Fibroblast of lung (primary cell): ENCODE measurements around the gene PMF1. TPM values are rescaled to one million over a fixed set of nuclear protein-coding genes. Genes with fewer than 3 reads are reported as not detected.

Source experiments
- DNase-seq, 2 donors: peaks; one replicate each; pipeline versions ENCODE4 v3.0.0 to v3.0.0-alpha.2; 2010; ENCODE audit warnings: low read depth in 2 of 2
- H2AFZ ChIP-seq: 2 replicates; pipeline ENCODE4 v1.5.1; 2012; ENCODE audit warnings: low read length, control low read depth, inconsistent platforms
- H3K27ac ChIP-seq: 2 replicates; pipeline ENCODE4 v1.5.1; 2011; ENCODE audit warnings: low read length, control low read depth; ENCODE audit not compliant: insufficient read depth
- H3K27me3 ChIP-seq: 2 replicates; pipeline ENCODE4 v1.5.1; 2011; ENCODE audit warnings: mild to moderate bottlenecking, low read length; ENCODE audit not compliant: control insufficient read depth, insufficient read depth
- H3K36me3 ChIP-seq: 2 replicates; pipeline ENCODE4 v1.5.1; 2011; ENCODE audit warnings: low read length; ENCODE audit not compliant: control insufficient read depth, insufficient read depth
- H3K4me1 ChIP-seq: 2 replicates; pipeline ENCODE4 v1.5.1; 2011; ENCODE audit warnings: low read length; ENCODE audit not compliant: control insufficient read depth, insufficient read depth; ENCODE audit errors: extremely low read depth
- H3K4me2 ChIP-seq: 2 replicates; pipeline ENCODE4 v1.5.1; 2011; ENCODE audit warnings: low read length, control low read depth; ENCODE audit not compliant: insufficient read depth; ENCODE audit errors: extremely low read depth
- H3K4me3 ChIP-seq, 4 experiments: fragments of 200-600 bp in 1 of 4; sonication (generic) in 1 of 4; replicated peaks in 1 of 4; 2 replicates each; pipeline ENCODE4 v1.5.1; 2011 to 2016; ENCODE audit warnings: low read length in 4 of 4, low read depth in 3 of 4, mild to moderate bottlenecking in 3 of 4, control low read depth in 2 of 4, inconsistent platforms in 1 of 4, mixed read lengths in 1 of 4; ENCODE audit not compliant: insufficient read depth in 1 of 4; ENCODE audit errors: control extremely low read depth in 1 of 4
- H3K79me2 ChIP-seq: 2 replicates; pipeline ENCODE4 v1.5.1; 2012; ENCODE audit warnings: mild to moderate bottlenecking, low read length, inconsistent platforms; ENCODE audit not compliant: control insufficient read depth, insufficient read depth
- H3K9ac ChIP-seq: 2 replicates; pipeline ENCODE4 v1.5.1; 2011; ENCODE audit warnings: mild to moderate bottlenecking, low read length, control low read depth; ENCODE audit not compliant: insufficient read depth
- H3K9me3 ChIP-seq: 2 replicates; pipeline ENCODE4 v1.5.1; 2012; ENCODE audit warnings: low read depth, low read length; ENCODE audit not compliant: control insufficient read depth, insufficient read depth
- H4K20me1 ChIP-seq: 2 replicates; pipeline ENCODE4 v1.5.1; 2011; ENCODE audit warnings: low read length; ENCODE audit not compliant: control insufficient read depth, insufficient read depth; ENCODE audit errors: extremely low read depth
- CTCF ChIP-seq, 2 donors: IDR thresholded peaks in 1 of 2; conservative IDR thresholded peaks in 1 of 2; 1 replicate in 1 of 2; 2 replicates in 1 of 2; pipeline ENCODE4 v1.5.1; 2011 to 2012; ENCODE audit warnings: low read length in 2 of 2, control low read depth in 1 of 2, inconsistent platforms in 1 of 2, low read depth in 1 of 2, mild to moderate bottlenecking in 1 of 2
- EZH2 ChIP-seq: IDR thresholded peaks from 2 replicates; pipeline ENCODE4 v1.5.1; 2012; ENCODE audit warnings: low read length, control low read depth, mild to moderate bottlenecking; ENCODE audit errors: missing control alignments
- polyA plus RNA-seq, 2 donors: library from polyadenylated mRNA; depleted of rRNA in 1 of 2; stranded (reverse) in 1 of 2; unstranded in 1 of 2; fragments of >200 nt; gene quantifications; 2 replicates each; pipeline ENCODE4 v1.2.1, GENCODE V29; 2011 to 2012; ENCODE audit warnings: missing spikeins in 1 of 2
- total RNA-seq: library from RNA; depleted of rRNA; stranded (reverse); fragments of >200 nt; gene quantifications from 2 replicates; pipeline ENCODE4 v1.2.1, GENCODE V29; 2014

The PMF1 gene
- total and polyA plus RNA-seq, 2 donors (not counting 1 experiment from before 2014, with no cell fraction given): 24.1 to 46.8 TPM

GRCh38 chr1:156284757-156285156 lies 72.0 kb downstream of the PMF1 start:
- TF ChIP-seq EZH2 (no peak), CTCF (conservative IDR thresholded peaks at IDR 0.05 in 1 of 2, IDR thresholded peaks at IDR 0.05 in 1 of 2; ENCODE audit: low read depth in 1 of 2, low read length in 2 of 2) (no peak)
- no peak overlapping the region for H3K4me2 ChIP-seq
- H3K9me3 ChIP-seq: no peaks in the 10 kb centered on the region
- H2AFZ ChIP-seq: no peak overlapping the region
- H3K79me2 ChIP-seq: peaks cover 25% of the 10 kb centered on the region
- no peak overlapping the region for H3K9ac ChIP-seq
- H3K36me3 ChIP-seq: peaks cover 7% of the 10 kb centered on the region
- H3K27me3 ChIP-seq: no peaks in the 10 kb centered on the region
- H3K4me3 ChIP-seq: no peak overlapping the region
- DNase-seq: no peak
- H3K27ac ChIP-seq: no peak overlapping the region
- H3K4me1 ChIP-seq: peaks cover 5% of the 10 kb centered on the region
- peaks cover 2% of the 10 kb centered on the region for H4K20me1 ChIP-seq

- no peak for DNase-seq
- TF ChIP-seq EZH2 (no peak), CTCF (conservative IDR thresholded peaks at IDR 0.05 in 1 of 2, IDR thresholded peaks at IDR 0.05 in 1 of 2; ENCODE audit: low read depth in 1 of 2, low read length in 2 of 2) (no peak)
- Histone ChIP-seq H3K4me1 (peaks cover 5% of the 10 kb centered on the region), H2AFZ (no peak overlapping the region), H3K27me3 (no peaks in the 10 kb centered on the region), H3K9ac (no peak overlapping the region), H3K36me3 (peaks cover 7% of the 10 kb centered on the region), H3K27ac (no peak overlapping the region), H4K20me1 (peaks cover 2% of the 10 kb centered on the region), H3K4me2 (no peak overlapping the region), H3K4me3 (no peak overlapping the region), H3K9me3 (no peaks in the 10 kb centered on the region), H3K79me2 (peaks cover 18% of the 10 kb centered on the region)
Observed at GRCh38 chr1:156285437-156285836, 72.6 kb downstream of the PMF1 start.

DNA sequence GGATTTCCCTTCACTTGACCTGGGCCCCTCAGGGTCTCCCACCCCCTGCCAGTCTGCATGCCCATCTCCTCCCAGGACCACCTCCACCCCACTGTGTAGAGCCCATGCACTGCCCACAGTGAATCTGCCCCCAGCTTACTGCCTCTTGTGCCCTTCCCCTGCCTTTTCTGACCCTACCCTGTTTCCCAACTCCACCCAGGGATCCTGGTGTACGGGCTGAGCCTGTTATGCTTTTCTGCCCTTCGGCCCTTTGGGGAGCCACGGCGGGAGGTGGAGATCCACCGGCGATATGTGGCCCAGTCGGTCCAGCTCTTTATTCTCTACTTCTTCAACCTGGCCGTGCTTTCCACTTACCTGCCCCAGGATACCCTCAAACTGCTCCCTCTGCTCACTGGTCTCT lies 73.3 kb downstream of the PMF1 start:
- H4K20me1 ChIP-seq: peaks cover under 1% of the 10 kb centered on the region
- DNase-seq: no peak
- no peaks in the 10 kb centered on the region for H3K27me3 ChIP-seq
- TF ChIP-seq EZH2 (no peak), CTCF (conservative IDR thresholded peaks at IDR 0.05 in 1 of 2, IDR thresholded peaks at IDR 0.05 in 1 of 2; ENCODE audit: low read depth in 1 of 2, low read length in 2 of 2) (no peak)
- no peak overlapping the region for H2AFZ ChIP-seq
- H3K9me3 ChIP-seq: no peaks in the 10 kb centered on the region
- no peak overlapping the region for H3K9ac ChIP-seq
- H3K4me1 ChIP-seq: peaks cover 3% of the 10 kb centered on the region
- H3K36me3 ChIP-seq: peaks cover 7% of the 10 kb centered on the region
- peaks cover 12% of the 10 kb centered on the region for H3K79me2 ChIP-seq
- H3K4me3 ChIP-seq: no peak overlapping the region
- no peak overlapping the region for H3K27ac ChIP-seq
- H3K4me2 ChIP-seq: no peak overlapping the region

Other genes with a start within 250 kb of the PMF1 start
- 208 and 276 TPM in 2 replicates for gene ARHGEF2, start 234.5 kb upstream of the PMF1 start, total RNA-seq
- 93.9 and 103 TPM in 2 replicates for gene ARHGEF2, start 234.5 kb upstream of the PMF1 start, polyA plus RNA-seq
- gene SSR2, start 192.1 kb upstream of the PMF1 start, total RNA-seq: 304 and 455 TPM in 2 replicates
- 673 and 941 TPM in 2 replicates for gene SSR2, start 192.1 kb upstream of the PMF1 start, polyA plus RNA-seq
- gene UBQLN4, start 159.2 kb upstream of the PMF1 start, total RNA-seq: 8.7 and 11.1 TPM in 2 replicates
- gene UBQLN4, start 159.2 kb upstream of the PMF1 start, polyA plus RNA-seq: 12.5 and 26.0 TPM in 2 replicates
- 75.0 and 84.7 TPM in 2 replicates for gene LAMTOR2, start 158.2 kb upstream of the PMF1 start, total RNA-seq
- 56.3 and 59.0 TPM in 2 replicates for gene LAMTOR2, start 158.2 kb upstream of the PMF1 start, polyA plus RNA-seq
- gene RAB25, start 151.8 kb upstream of the PMF1 start, total RNA-seq: not detected in 2 replicates
- gene RAB25, start 151.8 kb upstream of the PMF1 start, polyA plus RNA-seq: not detected in 2 replicates
- gene MEX3A, start 130.5 kb upstream of the PMF1 start, total RNA-seq: 1.5 and 1.7 TPM in 2 replicates
- gene MEX3A, start 130.5 kb upstream of the PMF1 start, polyA plus RNA-seq: 0.96 and 2.1 TPM in 2 replicates
- 780 and 1,150 TPM in 2 replicates for gene LMNA, start 98.3 kb upstream of the PMF1 start, total RNA-seq
- gene LMNA, start 98.3 kb upstream of the PMF1 start, polyA plus RNA-seq: 613 and 813 TPM in 2 replicates
- 0.77 and 0.99 TPM in 2 replicates for gene SEMA4A, start 59.4 kb upstream of the PMF1 start, total RNA-seq
- 0.24 and 0.27 TPM in 2 replicates for gene SEMA4A, start 59.4 kb upstream of the PMF1 start, polyA plus RNA-seq
- 5.4 and 8.4 TPM in 2 replicates for gene SLC25A44, start 18.9 kb upstream of the PMF1 start, total RNA-seq
- gene SLC25A44, start 18.9 kb upstream of the PMF1 start, polyA plus RNA-seq: 32.1 and 35.4 TPM in 2 replicates
- gene BGLAP, start 29.2 kb downstream of the PMF1 start, total RNA-seq: 0.26 and 0.50 TPM in 2 replicates
- 0.12 and 0.34 TPM in 2 replicates for gene BGLAP, start 29.2 kb downstream of the PMF1 start, polyA plus RNA-seq
- 0.26 and 0.33 TPM in 2 replicates for gene PAQR6, start 35.0 kb downstream of the PMF1 start, total RNA-seq
- gene PAQR6, start 35.0 kb downstream of the PMF1 start, polyA plus RNA-seq: 0.05 and 0.17 TPM in 2 replicates
- gene SMG5, start 69.8 kb downstream of the PMF1 start, total RNA-seq: 47.3 and 65.9 TPM in 2 replicates
- 18.6 and 21.6 TPM in 2 replicates for gene SMG5, start 69.8 kb downstream of the PMF1 start, polyA plus RNA-seq
- gene TMEM79, start 71.3 kb downstream of the PMF1 start, total RNA-seq: 2.8 and 3.6 TPM in 2 replicates
- 1.1 and 1.5 TPM in 2 replicates for gene TMEM79, start 71.3 kb downstream of the PMF1 start, polyA plus RNA-seq
- gene GLMP, start 82.7 kb downstream of the PMF1 start, total RNA-seq: 71.9 and 93.5 TPM in 2 replicates
- gene GLMP, start 82.7 kb downstream of the PMF1 start, polyA plus RNA-seq: 40.4 and 46.3 TPM in 2 replicates
- not detected in 2 replicates for gene VHLL, start 86.3 kb downstream of the PMF1 start, total RNA-seq
- not detected in 2 replicates for gene VHLL, start 86.3 kb downstream of the PMF1 start, polyA plus RNA-seq
- gene CCT3, start 125.3 kb downstream of the PMF1 start, total RNA-seq: 391 and 397 TPM in 2 replicates
- 251 and 407 TPM in 2 replicates for gene CCT3, start 125.3 kb downstream of the PMF1 start, polyA plus RNA-seq
- gene TSACC, start 125.5 kb downstream of the PMF1 start, total RNA-seq: 0.50 TPM in 1 of 2 replicates, not detected in the other
- gene TSACC, start 125.5 kb downstream of the PMF1 start, polyA plus RNA-seq: 0.50 and 0.54 TPM in 2 replicates
- gene RHBG, start 156.2 kb downstream of the PMF1 start, total RNA-seq: not detected in 2 replicates
- not detected in 2 replicates for gene RHBG, start 156.2 kb downstream of the PMF1 start, polyA plus RNA-seq